H9 (cell line): Measurements from ENCODE around the gene FBXO42. TPM values are rescaled to one million over a fixed set of nuclear protein-coding genes. Genes with fewer than 3 reads are reported as not detected.

Experiments used
- DNase-seq: peaks from one replicate; pipeline ENCODE4 v3.0.0-alpha.2; 2017
- H2AFZ ChIP-seq: one replicate; pipeline ENCODE4 v1.6.1; 2013; ENCODE audit warnings: mild to moderate bottlenecking, low read length, control low read depth, moderate library complexity
- H2AK5ac ChIP-seq: 2 replicates; pipeline ENCODE4 v1.6.1; 2013; ENCODE audit warnings: low read length, control low read depth, mixed read lengths; ENCODE audit not compliant: insufficient read length
- H2BK120ac ChIP-seq: one replicate; pipeline ENCODE4 v1.6.1; 2013; ENCODE audit warnings: low read depth, mild to moderate bottlenecking, low read length, control low read depth, inconsistent platforms; ENCODE audit not compliant: poor library complexity, severe bottlenecking
- H2BK12ac ChIP-seq: 2 replicates; pipeline ENCODE4 v1.6.1; 2013; ENCODE audit warnings: low read length, control low read depth, mixed read lengths, low read depth; ENCODE audit not compliant: insufficient read length
- H2BK15ac ChIP-seq: 2 replicates; pipeline ENCODE4 v1.6.1; 2013; ENCODE audit warnings: low read depth, low read length, control low read depth
- H2BK20ac ChIP-seq: one replicate; pipeline ENCODE4 v1.6.1; 2013; ENCODE audit warnings: low read depth, mild to moderate bottlenecking, low read length, control low read depth, inconsistent platforms; ENCODE audit not compliant: poor library complexity, severe bottlenecking
- H2BK5ac ChIP-seq: 2 replicates; pipeline ENCODE4 v1.6.1; 2013; ENCODE audit warnings: low read length, control low read depth, mixed read lengths; ENCODE audit not compliant: insufficient read length
- H3K14ac ChIP-seq: 2 replicates; pipeline ENCODE4 v1.6.1; 2013; ENCODE audit warnings: low read length, control low read depth; ENCODE audit not compliant: insufficient read depth
- H3K18ac ChIP-seq: 2 replicates; pipeline ENCODE4 v1.6.1; 2013; ENCODE audit warnings: low read depth, mild to moderate bottlenecking, mixed read lengths, low read length, control low read depth; ENCODE audit not compliant: insufficient read length
- H3K23ac ChIP-seq: 2 replicates; pipeline ENCODE4 v1.6.1; 2013; ENCODE audit warnings: low read length, control low read depth, mixed read lengths, low read depth; ENCODE audit not compliant: insufficient read length
- H3K23me2 ChIP-seq: 2 replicates; pipeline ENCODE4 v1.6.1; 2013; ENCODE audit warnings: low read depth, mild to moderate bottlenecking, mixed read lengths, low read length, control low read depth; ENCODE audit not compliant: insufficient read length, poor library complexity, severe bottlenecking
- H3K27ac ChIP-seq: 2 replicates; pipeline ENCODE4 v1.5.1; 2013; ENCODE audit warnings: low read length, control low read depth, mixed read lengths, low read depth; ENCODE audit not compliant: insufficient read length
- H3K27me3 ChIP-seq: 2 replicates; pipeline ENCODE4 v1.6.1; 2013; ENCODE audit warnings: low read length, control low read depth, inconsistent platforms; ENCODE audit not compliant: insufficient read depth
- H3K4ac ChIP-seq: 2 replicates; pipeline ENCODE4 v1.6.1; 2013; ENCODE audit warnings: low read depth, mild to moderate bottlenecking, control low read depth, inconsistent platforms, low read length, moderate library complexity
- H3K4me1 ChIP-seq: 2 replicates; pipeline ENCODE4 v1.6.1; 2013; ENCODE audit warnings: low read length, control low read depth, inconsistent platforms; ENCODE audit not compliant: insufficient read depth
- H3K4me2 ChIP-seq: 2 replicates; pipeline ENCODE4 v1.6.1; 2013; ENCODE audit warnings: low read length, control low read depth, mixed read lengths; ENCODE audit not compliant: insufficient read length, insufficient read depth
- H3K56ac ChIP-seq: 2 replicates; pipeline ENCODE4 v1.6.1; 2013; ENCODE audit warnings: low read depth, mild to moderate bottlenecking, mixed read lengths, low read length, control low read depth; ENCODE audit not compliant: insufficient read length
- H3K79me1 ChIP-seq: 2 replicates; pipeline ENCODE4 v1.6.1; 2013; ENCODE audit warnings: low read depth, mild to moderate bottlenecking, moderate library complexity, low read length, control low read depth, inconsistent platforms; ENCODE audit not compliant: insufficient read depth, poor library complexity, severe bottlenecking
- H3K79me2 ChIP-seq: 2 replicates; pipeline ENCODE4 v1.6.1; 2013; ENCODE audit warnings: low read length, control low read depth, inconsistent platforms; ENCODE audit not compliant: insufficient read depth
- H3K9ac ChIP-seq: 2 replicates; pipeline ENCODE4 v1.6.1; 2013; ENCODE audit warnings: low read length, control low read depth, mixed read lengths; ENCODE audit not compliant: insufficient read length; ENCODE audit errors: extremely low read depth
- H3K9me3 ChIP-seq: one replicate; pipeline ENCODE4 v1.6.1; 2013; ENCODE audit warnings: low read depth, low read length, inconsistent platforms; ENCODE audit not compliant: control insufficient read depth
- H3T11ph ChIP-seq: one replicate; pipeline ENCODE4 v1.6.1; 2013; ENCODE audit warnings: mild to moderate bottlenecking, low read length, control low read depth, inconsistent platforms
- H4K20me1 ChIP-seq: one replicate; pipeline ENCODE4 v1.6.1; 2013; ENCODE audit not compliant: control insufficient read depth, insufficient read length, insufficient read depth
- H4K5ac ChIP-seq: 2 replicates; pipeline ENCODE4 v1.6.1; 2013; ENCODE audit warnings: low read depth, mild to moderate bottlenecking, mixed read lengths, low read length, control low read depth; ENCODE audit not compliant: insufficient read length
- H4K8ac ChIP-seq: replicated peaks from 2 replicates; pipeline ENCODE4 v1.6.1; 2013; ENCODE audit warnings: low read length, control low read depth, mixed read lengths, low read depth; ENCODE audit not compliant: insufficient read length
- H4K91ac ChIP-seq: 2 replicates; pipeline ENCODE4 v1.6.1; 2013; ENCODE audit warnings: low read depth, mild to moderate bottlenecking, moderate library complexity, mixed read lengths, low read length, control low read depth; ENCODE audit not compliant: insufficient read length
- H3K27ac Mint-ChIP-seq, 3 experiments: 2 replicates in 2 of 3; 3 replicates in 1 of 3; pipeline ENCODE4 v1.8.0; 2020 to 2021; ENCODE audit warnings: mixed read lengths in 3 of 3, mild to moderate bottlenecking in 1 of 3, moderate library complexity in 1 of 3
- H3K27me3 Mint-ChIP-seq: 2 replicates; pipeline ENCODE4 v1.8.0; 2021; ENCODE audit warnings: low read depth, mild to moderate bottlenecking, moderate library complexity, mixed read lengths
- H3K36me3 Mint-ChIP-seq, 3 experiments: 2 replicates in 2 of 3; 3 replicates in 1 of 3; pipeline ENCODE4 v1.8.0; 2020 to 2021; ENCODE audit warnings: low read depth in 3 of 3, mixed read lengths in 3 of 3; ENCODE audit not compliant: insufficient read depth in 1 of 3
- H3K4me1 Mint-ChIP-seq, 2 experiments: 2 replicates each; pipeline ENCODE4 v1.8.0; 2020; ENCODE audit warnings: mixed read lengths in 2 of 2
- H3K4me3 Mint-ChIP-seq, 2 experiments: 2 replicates in 1 of 2; 3 replicates in 1 of 2; pipeline ENCODE4 v1.8.0; 2020 to 2021; ENCODE audit warnings: mild to moderate bottlenecking in 2 of 2, mixed read lengths in 2 of 2, moderate library complexity in 1 of 2
- H3K9me3 Mint-ChIP-seq, 2 experiments: 2 replicates in 1 of 2; 3 replicates in 1 of 2; pipeline ENCODE4 v1.8.0; 2020; ENCODE audit warnings: mild to moderate bottlenecking in 2 of 2, mixed read lengths in 2 of 2, moderate library complexity in 1 of 2
- WGBS: extraction: QIAGEN DNeasy Blood & Tissue Kit; methylation state at CpG from one replicate; pipeline ENCODE4 v1.1.7; 2013; ENCODE audit warnings: missing lambda C conversion rate, low lambda C conversion rate, mixed read lengths; ENCODE audit not compliant: insufficient read length; ENCODE audit errors: extremely low coverage; 5-methylcytosine and 5-hydroxymethylcytosine counted together
- total RNA-seq: library from RNA; stranded (reverse); gene quantifications from 2 replicates; pipeline ENCODE4 v1.2.1, GENCODE V29; 2021
- TF ChIP-seq, protein P1 (sequence below): fragments of 200-600 bp; sonication (generic); conservative IDR thresholded peaks from 3 replicates; pipeline ENCODE4 v1.8.0; 2021; ENCODE audit warnings: antibody characterized with exemption, mild to moderate bottlenecking

FBXO42 gene
- total RNA-seq, 1 experiment from 2014 or later, result 17.4 TPM

DNA sequence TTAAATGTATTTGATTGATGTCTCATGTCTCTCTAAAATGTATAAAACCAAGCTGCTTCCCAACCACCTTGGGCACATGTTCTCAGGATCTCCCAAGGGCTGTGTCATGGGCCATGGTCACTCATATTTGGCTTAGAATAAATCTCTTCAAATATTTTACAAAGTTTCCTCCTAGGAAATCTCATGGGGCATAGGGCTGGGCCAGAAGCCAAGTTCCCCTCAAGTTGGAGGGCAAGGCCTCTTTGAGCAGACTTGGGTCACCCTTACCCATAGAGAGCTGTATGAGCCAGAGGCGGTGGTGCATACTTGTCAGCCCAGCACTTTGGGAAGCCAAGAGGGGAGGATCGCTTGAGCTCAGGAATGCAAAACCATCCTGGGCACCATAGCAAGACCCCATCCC is 2.3 kb upstream of the FBXO42 start:
- Histone ChIP-seq H4K20me1 (no peaks in the 10 kb centered on the region), H2AK5ac (no peak overlapping the region), H3K4ac (no peak overlapping the region), H3K23ac (no peak overlapping the region), H3K79me2 (peaks cover 5% of the 10 kb centered on the region; the same call in 1 of the 2 replicates), H3K14ac (no peak overlapping the region), H2BK120ac (no peak overlapping the region), H2AFZ (no peak overlapping the region), H3K4me1 (no peaks in the 10 kb centered on the region), H3K27ac (no peak overlapping the region), H4K91ac (no peak overlapping the region), H2BK20ac (no peak overlapping the region), H3K27me3 (no peaks in the 10 kb centered on the region), H3K9ac (no peak overlapping the region), H4K8ac (no peak overlapping the region), H2BK12ac (no peak overlapping the region), H3T11ph (no peak overlapping the region), H4K5ac (no peak overlapping the region), H3K23me2 (peaks cover 11% of the 10 kb centered on the region), H2BK5ac (no peak overlapping the region), H2BK15ac (no peak overlapping the region), H3K18ac (no peak overlapping the region), H3K4me2 (no peak overlapping the region), H3K79me1 (no peaks in the 10 kb centered on the region), H3K56ac (no peak overlapping the region), H3K9me3 (no peaks in the 10 kb centered on the region)
- TF ChIP-seq, protein P1, sequence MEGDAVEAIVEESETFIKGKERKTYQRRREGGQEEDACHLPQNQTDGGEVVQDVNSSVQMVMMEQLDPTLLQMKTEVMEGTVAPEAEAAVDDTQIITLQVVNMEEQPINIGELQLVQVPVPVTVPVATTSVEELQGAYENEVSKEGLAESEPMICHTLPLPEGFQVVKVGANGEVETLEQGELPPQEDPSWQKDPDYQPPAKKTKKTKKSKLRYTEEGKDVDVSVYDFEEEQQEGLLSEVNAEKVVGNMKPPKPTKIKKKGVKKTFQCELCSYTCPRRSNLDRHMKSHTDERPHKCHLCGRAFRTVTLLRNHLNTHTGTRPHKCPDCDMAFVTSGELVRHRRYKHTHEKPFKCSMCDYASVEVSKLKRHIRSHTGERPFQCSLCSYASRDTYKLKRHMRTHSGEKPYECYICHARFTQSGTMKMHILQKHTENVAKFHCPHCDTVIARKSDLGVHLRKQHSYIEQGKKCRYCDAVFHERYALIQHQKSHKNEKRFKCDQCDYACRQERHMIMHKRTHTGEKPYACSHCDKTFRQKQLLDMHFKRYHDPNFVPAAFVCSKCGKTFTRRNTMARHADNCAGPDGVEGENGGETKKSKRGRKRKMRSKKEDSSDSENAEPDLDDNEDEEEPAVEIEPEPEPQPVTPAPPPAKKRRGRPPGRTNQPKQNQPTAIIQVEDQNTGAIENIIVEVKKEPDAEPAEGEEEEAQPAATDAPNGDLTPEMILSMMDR, result no peak
- Mint-ChIP-seq H3K9me3 (no peaks in the 10 kb centered on the region), H3K27me3 (no peaks in the 10 kb centered on the region), H3K4me3 (no peak overlapping the region; a peak in 1 of 5 replicates), H3K36me3 (no peaks in the 10 kb centered on the region), H3K4me1 (peaks cover 17 to 19% of the 10 kb centered on the region in 2 experiments), H3K27ac (no peak overlapping the region)
- WGBS, result no CpG with 5 or more reads among the region's 2 CpGs
- DNase-seq, result no peak
